HCT116 (cell line): ENCODE results near the gene TUBB8B. TPM values are rescaled to one million over a fixed set of nuclear protein-coding genes. Genes with fewer than 3 reads are reported as not detected.
"Not testable (repeated sequence)": the region's sequence is repeated elsewhere in the genome, so short reads cannot be mapped to it uniquely, and the experiment has no call there.

Experiments used
- ATAC-seq: fragments of 200-7000 bp; cut with Tn5 transposase; 2 replicates; pipeline ENCODE4 v1.9.1; 2020; ENCODE audit warnings: mild to moderate bottlenecking, moderate library complexity
- BruUV-seq: library from RNA; stranded (reverse); fragments of 400-500 nt; replicated peaks from 2 replicates; lab custom pipeline; 2021; lab: Mats Ljungman, UMichigan
- CTCF ChIA-PET: fragments of 300-600 bp; sonication (Branson Sonifier 250); formaldehyde crosslinking; loops from one replicate; lab custom pipeline; 2021; ENCODE audit warnings: antibody characterized with exemption; lab: Charles Lee
- POLR2A ChIA-PET: fragments of 300-600, 350-600 bp; sonication (Branson Sonifier 250); formaldehyde crosslinking; loops from one replicate; lab custom pipeline; 2021; ENCODE audit warnings: antibody characterized with exemption; lab: Charles Lee
- RAD21 ChIA-PET, 2 experiments: fragments of 300-600 bp; sonication (Branson Sonifier 250); formaldehyde crosslinking; loops; one replicate each; lab custom pipeline; 2023; ENCODE audit warnings: low total read pairs in 2 of 2; ENCODE audit not compliant: uncharacterized antibody in 2 of 2, unreplicated experiment in 2 of 2, low non-redundant PET in 1 of 2; lab: Charles Lee
- DNase-seq: peaks from one replicate; pipeline ENCODE4 v3.0.0-alpha.2; 2010; ENCODE audit warnings: low read depth, low spot score
- H2AFZ ChIP-seq: fragments of 200-600 bp; shearing (Covaris generic), sonication (generic); 2 replicates; pipeline ENCODE4 v1.6.1; 2017; ENCODE audit warnings: low read depth, mixed run types, mixed read lengths, antibody characterized with exemption, low read length; ENCODE audit not compliant: poor library complexity, severe bottlenecking
- H3K27ac ChIP-seq: 2 replicates; pipeline ENCODE4 v1.5.1; 2012; ENCODE audit warnings: low read depth, low read length
- H3K27me3 ChIP-seq: fragments of 200-600 bp; sonication (generic); 2 replicates; pipeline ENCODE4 v1.6.1; 2016; ENCODE audit warnings: mixed run types, low read length, mixed read lengths; ENCODE audit not compliant: insufficient read depth
- H3K36me3 ChIP-seq, 2 experiments: fragments of 200-500 bp in 1 of 2; fragments of 200-600 bp in 1 of 2; sonication (Bioruptor generic) in 1 of 2; sonication (generic) in 1 of 2; 2 replicates each; pipeline versions ENCODE4 v1.5.1 to v1.6.1; 2014 to 2016; ENCODE audit warnings: low read length in 2 of 2, inconsistent platforms in 1 of 2, mixed read lengths in 1 of 2, mixed run types in 1 of 2; ENCODE audit not compliant: insufficient read depth in 2 of 2, control insufficient read depth in 1 of 2
- H3K4me1 ChIP-seq, 2 experiments: fragments of 200-600 bp in 1 of 2; sonication (generic) in 1 of 2; 2 replicates each; pipeline versions ENCODE4 v1.5.1 to v1.6.1; 2012 to 2017; ENCODE audit warnings: low read length in 2 of 2, inconsistent platforms in 1 of 2, mild to moderate bottlenecking in 1 of 2, mixed read lengths in 1 of 2, mixed run types in 1 of 2, moderate library complexity in 1 of 2; ENCODE audit not compliant: insufficient read depth in 2 of 2, control insufficient read depth in 1 of 2
- H3K4me2 ChIP-seq: fragments of 200-600 bp; sonication (generic); 2 replicates; pipeline ENCODE4 v1.6.1; 2017; ENCODE audit warnings: mixed run types, low read length, mixed read lengths
- H3K4me3 ChIP-seq, 2 experiments: fragments of 200-600 bp in 1 of 2; sonication (generic) in 1 of 2; replicated peaks in 1 of 2; 2 replicates each; pipeline ENCODE4 v1.5.1; 2011 to 2016; ENCODE audit warnings: low read length in 2 of 2, control low read depth in 1 of 2, low read depth in 1 of 2, mild to moderate bottlenecking in 1 of 2, mixed read lengths in 1 of 2, mixed run types in 1 of 2
- H3K79me2 ChIP-seq: fragments of 200-600 bp; sonication (generic); 2 replicates; pipeline ENCODE4 v1.6.1; 2017; ENCODE audit warnings: mild to moderate bottlenecking, mixed run types, low read length, moderate library complexity, mixed read lengths; ENCODE audit not compliant: insufficient read depth
- H3K9ac ChIP-seq: fragments of 200-600 bp; sonication (generic); 2 replicates; pipeline ENCODE4 v1.6.1; 2016; ENCODE audit warnings: low read length, mixed read lengths
- H3K9me2 ChIP-seq: fragments of 200-600 bp; sonication (generic), shearing (Covaris generic); 2 replicates; pipeline ENCODE4 v1.6.1; 2017; ENCODE audit warnings: mixed run types, mild to moderate bottlenecking, moderate library complexity; ENCODE audit not compliant: insufficient read depth
- H3K9me3 ChIP-seq, 2 experiments: fragments of 200-500 bp in 1 of 2; fragments of 200-600 bp in 1 of 2; sonication (Bioruptor generic) in 1 of 2; sonication (generic) in 1 of 2; 2 replicates each; pipeline ENCODE4 v1.6.1; 2014 to 2017; ENCODE audit warnings: low read length in 2 of 2, mixed read lengths in 2 of 2, inconsistent platforms in 1 of 2, low read depth in 1 of 2, mild to moderate bottlenecking in 1 of 2, mixed run types in 1 of 2, moderate library complexity in 1 of 2; ENCODE audit not compliant: control insufficient read depth in 1 of 2, insufficient read depth in 1 of 2
- H4K20me1 ChIP-seq: fragments of 200-600 bp; sonication (generic), shearing (Covaris generic); 2 replicates; pipeline ENCODE4 v1.6.1; 2017; ENCODE audit warnings: mixed run types, mild to moderate bottlenecking, moderate library complexity; ENCODE audit not compliant: insufficient read depth
- intact Hi-C: fragments of 100-400 bp; cut with micrococcal nuclease; formaldehyde crosslinking; loops from 2 replicates; pipeline ENCODE4 v1.10.0; 2022
- total RNA-seq: library from RNA; stranded (reverse); gene quantifications from one replicate; pipeline ENCODE4 v1.2.1, GENCODE V29; 2021; ENCODE audit not compliant: unreplicated experiment

The TUBB8B gene
- total RNA-seq, 1 experiment from 2014 or later, result 0.57 TPM

- H2AFZ ChIP-seq, H3K9me2 ChIP-seq, H3K4me2 ChIP-seq, ATAC-seq, H3K9me3 ChIP-seq, H3K27ac ChIP-seq, POLR2A ChIA-PET, H3K27me3 ChIP-seq, DNase-seq, H3K9ac ChIP-seq, CTCF ChIA-PET, H3K36me3 ChIP-seq, H3K4me1 ChIP-seq, BruUV-seq, RAD21 ChIA-PET, H4K20me1 ChIP-seq, H3K4me3 ChIP-seq, H3K79me2 ChIP-seq, intact Hi-C loops: not testable (repeated sequence)
Observed at GRCh38 chr18:96101-96766, 46.8 kb upstream of the TUBB8B start.

GRCh38 chr18:95580-95979 is 46.2 kb upstream of the TUBB8B start:
- H3K9me2 ChIP-seq, BruUV-seq, H4K20me1 ChIP-seq, H3K9ac ChIP-seq, H3K4me1 ChIP-seq, intact Hi-C loops, H3K27ac ChIP-seq, H3K36me3 ChIP-seq, ATAC-seq, H2AFZ ChIP-seq, RAD21 ChIA-PET, POLR2A ChIA-PET, H3K9me3 ChIP-seq, CTCF ChIA-PET, H3K79me2 ChIP-seq, H3K27me3 ChIP-seq, DNase-seq, H3K4me3 ChIP-seq, H3K4me2 ChIP-seq: not testable (repeated sequence)

DNA sequence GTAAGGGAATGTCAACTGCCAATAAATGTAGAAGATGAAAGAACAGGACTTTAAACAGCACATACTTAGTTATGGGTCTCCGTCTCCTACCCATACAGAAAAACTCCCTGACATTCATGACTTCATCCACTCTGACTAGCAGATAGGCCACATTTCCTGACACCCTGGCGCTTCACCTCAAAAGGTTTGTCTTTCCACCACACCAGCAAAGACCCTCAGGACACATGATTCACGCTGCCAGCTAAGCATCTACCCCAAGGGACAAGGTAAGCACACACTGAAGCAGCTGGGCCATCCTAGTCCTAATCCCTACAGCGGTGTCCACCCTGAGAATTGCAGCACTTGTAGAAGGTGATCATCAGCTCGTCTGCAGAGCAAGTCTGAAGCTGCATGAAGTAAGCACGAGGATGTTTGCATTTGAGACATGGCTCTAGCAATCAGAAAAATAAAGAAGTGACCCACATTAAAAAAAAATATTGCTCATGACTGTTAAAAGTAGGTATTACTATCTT is 44.5 kb upstream of the TUBB8B start:
- H3K27ac ChIP-seq, RAD21 ChIA-PET, BruUV-seq, H2AFZ ChIP-seq, DNase-seq, H3K36me3 ChIP-seq, H3K4me2 ChIP-seq, H3K79me2 ChIP-seq, H3K4me3 ChIP-seq, H3K9me3 ChIP-seq, POLR2A ChIA-PET, H3K27me3 ChIP-seq, H3K9ac ChIP-seq, H4K20me1 ChIP-seq, H3K4me1 ChIP-seq, H3K9me2 ChIP-seq, ATAC-seq, intact Hi-C loops, CTCF ChIA-PET: not testable (repeated sequence)

GRCh38 chr18:91561-91960 is 42.1 kb upstream of the TUBB8B start:
- POLR2A ChIA-PET, H3K79me2 ChIP-seq, H3K36me3 ChIP-seq, H3K27ac ChIP-seq, CTCF ChIA-PET, H3K4me1 ChIP-seq, H3K27me3 ChIP-seq, H3K9me2 ChIP-seq, H3K4me2 ChIP-seq, RAD21 ChIA-PET, BruUV-seq, H3K4me3 ChIP-seq, H3K9me3 ChIP-seq, DNase-seq, H2AFZ ChIP-seq, ATAC-seq, intact Hi-C loops, H3K9ac ChIP-seq, H4K20me1 ChIP-seq: not testable (repeated sequence)
